GM21619 (cell line): ENCODE measurements around the gene TBX6.

Source experiments
- ATAC-seq: cut with Tn5 transposase; IDR thresholded peaks from one replicate; pipeline ENCODE4 v1.9.1; 2021; ENCODE audit not compliant: unreplicated experiment

Gene TBX6

DNA sequence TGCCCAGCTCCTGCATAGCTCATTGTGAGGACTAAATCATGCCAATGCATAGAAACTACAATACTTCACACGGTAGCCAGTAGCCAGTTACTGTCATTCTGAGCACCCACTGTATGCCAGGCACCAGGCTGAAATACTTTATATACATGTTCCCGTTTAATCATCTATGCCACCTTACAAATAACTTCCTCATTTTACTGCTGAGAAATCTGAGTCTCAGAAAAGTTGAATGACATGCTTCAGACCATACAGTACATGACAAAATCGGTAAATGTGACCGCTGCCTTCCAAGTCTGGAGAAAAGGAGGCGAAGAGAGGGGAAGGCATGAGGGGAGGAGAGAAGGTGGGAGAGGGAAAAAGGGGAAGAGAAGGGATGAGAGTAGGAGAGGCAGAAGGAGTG, 51.5 kb downstream of the TBX6 start:
- ATAC-seq, result no peak
